ENCODE data around the gene SHROOM3. TPM values are rescaled to one million over a fixed set of nuclear protein-coding genes. Genes with fewer than 3 reads are reported as not detected.

SHROOM3 gene
- total RNA-seq, 6 experiments from 2014 or later, result 39.1 to 98.7 (median 40.9) TPM

- H3K4me3 Mint-ChIP-seq, result peak overlapping the region; percentile 80; the same call in 1 of the 2 replicates
- H3K4me1 Mint-ChIP-seq (ENCODE audit: low read depth), result peaks cover 100% of the 10 kb centered on the region
- H3K27ac Mint-ChIP-seq, result peak overlapping the region; percentile 93
- peaks cover 71% of the 10 kb centered on the region for H3K36me3 Mint-ChIP-seq (ENCODE audit: low read depth)
- no peak for TF ChIP-seq CTCF (IDR thresholded peaks at IDR 0.05)
- peaks cover 8% of the 10 kb centered on the region for H3K27me3 Mint-ChIP-seq (ENCODE audit: insufficient read depth)
- DNase-seq, result no peak
- peaks cover 5% of the 10 kb centered on the region for H3K9me3 Mint-ChIP-seq
Measured at GRCh38 chr4:76751612-76752343, 316.7 kb downstream of the SHROOM3 start.

GRCh38 chr4:76752861-76753501 is 318.0 kb downstream of the SHROOM3 start:
- peaks cover 5% of the 10 kb centered on the region for H3K9me3 Mint-ChIP-seq
- H3K36me3 Mint-ChIP-seq (ENCODE audit: low read depth), result peaks cover 75% of the 10 kb centered on the region
- H3K4me3 Mint-ChIP-seq, result peak overlapping the region; percentile 80
- H3K4me1 Mint-ChIP-seq (ENCODE audit: low read depth), result peaks cover 100% of the 10 kb centered on the region
- TF ChIP-seq CTCF (IDR thresholded peaks at IDR 0.05), result no peak
- peak overlapping the region; percentile 93 for H3K27ac Mint-ChIP-seq
- DNase-seq, result peak; percentile 97
- peaks cover 8% of the 10 kb centered on the region for H3K27me3 Mint-ChIP-seq (ENCODE audit: insufficient read depth)

DNA sequence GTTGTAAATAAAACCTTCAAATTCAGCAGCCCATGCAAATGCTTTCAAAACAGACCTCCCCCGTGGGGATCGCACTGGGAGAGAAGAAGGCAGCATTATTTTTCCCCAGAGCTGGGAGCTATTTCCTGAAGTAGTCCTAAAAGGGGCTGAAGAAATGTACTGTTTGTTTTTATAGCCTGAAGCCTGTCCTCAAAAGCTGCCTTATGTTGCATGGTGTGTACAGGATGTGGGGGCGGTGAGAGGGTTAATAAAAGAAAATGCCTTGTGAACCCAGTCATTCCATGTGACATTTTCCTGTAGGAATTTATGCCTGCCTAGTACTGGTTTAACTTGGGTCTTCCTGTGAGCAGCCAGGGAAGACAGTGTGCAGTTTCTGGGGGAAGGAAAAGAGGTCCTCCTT is 318.8 kb downstream of the SHROOM3 start:
- H3K36me3 Mint-ChIP-seq (ENCODE audit: low read depth), result peaks cover 67% of the 10 kb centered on the region

DNA sequence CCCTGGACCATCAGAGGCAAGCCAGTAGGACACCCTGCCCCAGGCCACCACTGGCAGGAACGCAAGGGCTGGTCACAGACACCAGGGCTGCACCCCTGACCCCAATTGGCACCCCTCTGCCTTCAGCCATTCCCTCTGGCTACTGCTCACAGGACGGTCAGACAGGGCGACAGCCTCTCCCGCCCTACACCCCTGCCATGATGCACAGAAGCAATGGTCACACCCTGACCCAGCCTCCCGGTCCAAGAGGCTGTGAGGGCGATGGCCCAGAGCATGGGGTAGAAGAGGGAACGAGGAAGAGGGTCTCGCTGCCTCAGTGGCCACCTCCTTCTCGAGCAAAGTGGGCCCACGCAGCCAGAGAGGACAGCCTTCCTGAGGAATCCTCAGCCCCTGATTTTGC is 319.4 kb downstream of the SHROOM3 start:
- no peak for DNase-seq
- H3K27me3 Mint-ChIP-seq (ENCODE audit: insufficient read depth), result peaks cover 12% of the 10 kb centered on the region
- H3K27ac Mint-ChIP-seq, result peak overlapping the region; percentile 93
- H3K4me1 Mint-ChIP-seq (ENCODE audit: low read depth), result peaks cover 100% of the 10 kb centered on the region
- TF ChIP-seq CTCF (IDR thresholded peaks at IDR 0.05), result no peak
- peak overlapping the region; percentile 80 for H3K4me3 Mint-ChIP-seq
- peaks cover 5% of the 10 kb centered on the region for H3K9me3 Mint-ChIP-seq
- H3K36me3 Mint-ChIP-seq (ENCODE audit: low read depth), result peaks cover 66% of the 10 kb centered on the region

More for the DNA sequence above, 318.8 kb downstream of the SHROOM3 start:
- peaks cover 100% of the 10 kb centered on the region for H3K4me1 Mint-ChIP-seq (ENCODE audit: low read depth)
- H3K27me3 Mint-ChIP-seq (ENCODE audit: insufficient read depth), result peaks cover 12% of the 10 kb centered on the region
- peak; percentile 92 for DNase-seq
- peaks cover 5% of the 10 kb centered on the region for H3K9me3 Mint-ChIP-seq
- peak overlapping the region; percentile 80 for H3K4me3 Mint-ChIP-seq
- H3K27ac Mint-ChIP-seq, result peak overlapping the region; percentile 93
- no peak for TF ChIP-seq CTCF (IDR thresholded peaks at IDR 0.05)

GRCh38 chr4:76755756-76756155 is 320.7 kb downstream of the SHROOM3 start:
- DNase-seq, result no peak
- peaks cover 89% of the 10 kb centered on the region for H3K4me1 Mint-ChIP-seq (ENCODE audit: low read depth)
- peaks cover 13% of the 10 kb centered on the region for H3K27me3 Mint-ChIP-seq (ENCODE audit: insufficient read depth)
- H3K36me3 Mint-ChIP-seq (ENCODE audit: low read depth), result peaks cover 63% of the 10 kb centered on the region
- peak overlapping the region; percentile 10; the same call in 1 of the 2 replicates for H3K4me3 Mint-ChIP-seq
- peak overlapping the region; percentile 93 for H3K27ac Mint-ChIP-seq
- no peak for TF ChIP-seq CTCF (IDR thresholded peaks at IDR 0.05)
- peaks cover 5% of the 10 kb centered on the region for H3K9me3 Mint-ChIP-seq
